IMR-90 (cell line): ENCODE data around the gene DELE1. TPM values are rescaled to one million over a fixed set of nuclear protein-coding genes. Genes with fewer than 3 reads are reported as not detected.

Experiments used
- ATAC-seq: fragments of 200-7000 bp; cut with Tn5 transposase; 2 replicates; pipeline ENCODE4 v1.9.1; 2020; ENCODE audit warnings: low read depth, mild to moderate bottlenecking, moderate library complexity
- Bru-seq: library from RNA; stranded (reverse); fragments of 400-500 nt; gene quantifications from one replicate; lab custom pipeline; 2021; lab: Mats Ljungman, UMichigan
- BruChase-seq, 2 experiments: library from RNA; stranded (reverse); fragments of 400-500 nt; gene quantifications; one replicate each; lab custom pipeline; 2021; lab: Mats Ljungman, UMichigan
- BruUV-seq: library from RNA; stranded (reverse); fragments of 400-500 nt; replicated peaks from 2 replicates; lab custom pipeline; 2021; lab: Mats Ljungman, UMichigan
- CTCF ChIA-PET: fragments of 300-600 bp; formaldehyde crosslinking; extraction: SDS; loops from one replicate; lab custom pipeline; 2021; ENCODE audit warnings: antibody characterized with exemption; lab: Yijun Ruan, JAX
- POLR2A ChIA-PET: fragments of 300-600 bp; sonication (Branson Sonifier 250); formaldehyde crosslinking; loops from one replicate; lab custom pipeline; 2022; ENCODE audit warnings: antibody characterized with exemption; ENCODE audit not compliant: unreplicated experiment; lab: Charles Lee
- DNase-seq: peaks from one replicate; pipeline ENCODE4 v3.0.0; 2013
- H2AFZ ChIP-seq: replicated peaks from 2 replicates; pipeline ENCODE3; 2013; ENCODE audit warnings: low read length, mild to moderate bottlenecking; ENCODE audit not compliant: poor library complexity
- H2AK5ac ChIP-seq: 2 replicates; pipeline ENCODE4 v1.6.1; 2013; ENCODE audit warnings: low read depth, low read length, inconsistent platforms
- H2AK9ac ChIP-seq: replicated peaks from 2 replicates; pipeline ENCODE3; 2013; ENCODE audit warnings: mild to moderate bottlenecking, low read depth, low read length, moderate library complexity; ENCODE audit not compliant: poor library complexity
- H2BK120ac ChIP-seq: 2 replicates; pipeline ENCODE4 v1.6.1; 2013; ENCODE audit warnings: low read depth, low read length, inconsistent platforms
- H2BK15ac ChIP-seq: 3 replicates; pipeline ENCODE4 v1.6.1; 2013; ENCODE audit warnings: low read depth, low read length, inconsistent platforms
- H2BK20ac ChIP-seq: 2 replicates; pipeline ENCODE4 v1.6.1; 2013; ENCODE audit warnings: low read depth, mild to moderate bottlenecking, inconsistent platforms, low read length, moderate library complexity
- H2BK5ac ChIP-seq: 2 replicates; pipeline ENCODE4 v1.6.1; 2013; ENCODE audit warnings: mild to moderate bottlenecking, low read depth, low read length, inconsistent platforms; ENCODE audit not compliant: poor library complexity, severe bottlenecking
- H3K14ac ChIP-seq: replicated peaks from 2 replicates; pipeline ENCODE4 v1.6.1; 2013; ENCODE audit warnings: low read depth, low read length, inconsistent platforms
- H3K18ac ChIP-seq: 2 replicates; pipeline ENCODE4 v1.6.1; 2013; ENCODE audit warnings: low read depth, low read length, control low read depth
- H3K23ac ChIP-seq: 2 replicates; pipeline ENCODE4 v1.6.1; 2013; ENCODE audit warnings: low read depth, low read length, inconsistent platforms
- H3K27ac ChIP-seq: 2 replicates; pipeline ENCODE4 v1.5.1; 2013; ENCODE audit warnings: mild to moderate bottlenecking, control low read depth, low read length; ENCODE audit not compliant: insufficient read depth
- H3K27me3 ChIP-seq: 2 replicates; pipeline ENCODE4 v1.6.1; 2013; ENCODE audit warnings: low read length; ENCODE audit not compliant: control insufficient read depth, insufficient read depth
- H3K36me3 ChIP-seq: 2 replicates; pipeline ENCODE4 v1.6.1; 2013; ENCODE audit warnings: low read length, mixed read lengths; ENCODE audit not compliant: control insufficient read depth, insufficient read depth
- H3K4ac ChIP-seq: 2 replicates; pipeline ENCODE4 v1.6.1; 2013; ENCODE audit warnings: low read depth, low read length, inconsistent platforms
- H3K4me1 ChIP-seq: 2 replicates; pipeline ENCODE4 v1.6.1; 2013; ENCODE audit warnings: low read length, mixed read lengths; ENCODE audit not compliant: control insufficient read depth, insufficient read depth
- H3K4me2 ChIP-seq: 2 replicates; pipeline ENCODE4 v1.6.1; 2013; ENCODE audit warnings: low read depth, mild to moderate bottlenecking, control low read depth, low read length, moderate library complexity
- H3K4me3 ChIP-seq: 2 replicates; pipeline ENCODE4 v1.5.1; 2013; ENCODE audit warnings: low read depth, mild to moderate bottlenecking, control low read depth, low read length, moderate library complexity; ENCODE audit not compliant: insufficient read depth
- H3K56ac ChIP-seq: 2 replicates; pipeline ENCODE4 v1.6.1; 2013; ENCODE audit warnings: low read length, inconsistent platforms; ENCODE audit not compliant: insufficient read depth; ENCODE audit errors: extremely low read depth
- H3K79me1 ChIP-seq, 2 experiments: 2 replicates each; pipeline ENCODE4 v1.6.1; 2013; ENCODE audit warnings: low read length in 2 of 2, inconsistent platforms in 1 of 2, low read depth in 1 of 2
- H3K9ac ChIP-seq: 2 replicates; pipeline ENCODE4 v1.6.1; 2013; ENCODE audit warnings: low read depth, low read length, control low read depth
- H3K9me1 ChIP-seq: 2 replicates; pipeline ENCODE4 v1.6.1; 2013; ENCODE audit warnings: low read length, inconsistent platforms; ENCODE audit not compliant: insufficient read depth
- H3K9me3 ChIP-seq: 2 replicates; pipeline ENCODE4 v1.6.1; 2013; ENCODE audit warnings: low read length; ENCODE audit not compliant: control insufficient read depth, insufficient read depth
- H4K20me1 ChIP-seq: 2 replicates; pipeline ENCODE4 v1.6.1; 2013; ENCODE audit warnings: low read length, inconsistent platforms; ENCODE audit not compliant: insufficient read depth
- H4K5ac ChIP-seq: 2 replicates; pipeline ENCODE4 v1.6.1; 2013; ENCODE audit warnings: mild to moderate bottlenecking, low read depth, low read length, control low read depth
- H4K8ac ChIP-seq, 2 experiments: 2 replicates each; pipeline ENCODE4 v1.6.1; 2013; ENCODE audit warnings: low read depth in 2 of 2, low read length in 2 of 2, control low read depth in 1 of 2, inconsistent platforms in 1 of 2
- H4K91ac ChIP-seq: 2 replicates; pipeline ENCODE4 v1.6.1; 2013; ENCODE audit warnings: low read depth, low read length, inconsistent platforms; ENCODE audit not compliant: insufficient read depth
- CEBPB ChIP-seq: IDR thresholded peaks from 2 replicates; pipeline ENCODE4 v1.6.1; 2012; ENCODE audit warnings: low read depth, low read length, improper control_type of control experiment
- MAFK ChIP-seq: IDR thresholded peaks from 2 replicates; pipeline ENCODE4 v1.6.1; 2012; ENCODE audit warnings: low read depth, low read length, improper control_type of control experiment
- RCOR1 ChIP-seq: IDR thresholded peaks from 2 replicates; pipeline ENCODE4 v1.6.1; 2012; ENCODE audit warnings: mild to moderate bottlenecking, low read length, improper control_type of control experiment; ENCODE audit not compliant: insufficient replicate concordance
- RFX5 ChIP-seq: IDR thresholded peaks from 2 replicates; pipeline ENCODE4 v1.8.0; 2012; ENCODE audit warnings: low read depth, mild to moderate bottlenecking, low read length, moderate library complexity
- WGBS, 2 experiments: methylation state at CpG; one replicate each; pipeline versions ENCODE4 v1.1.5 to v1.1.7; 2013; ENCODE audit warnings: missing lambda C conversion rate in 2 of 2; ENCODE audit not compliant: insufficient read length in 1 of 2; ENCODE audit errors: extremely low coverage in 2 of 2; 5-methylcytosine and 5-hydroxymethylcytosine counted together
- dilution Hi-C: fragments of 300-500 bp; cut with HindIII; formaldehyde crosslinking; loops from one replicate; pipeline ENCODE4 v1.14.3; 2018; ENCODE audit warnings: low sequenced_read_pairs; ENCODE audit not compliant: unreplicated experiment
- in situ Hi-C: fragments of 300-500 bp; cut with MboI; formaldehyde crosslinking; loops from 3 replicates; pipeline ENCODE4 v1.14.3; 2019; ENCODE audit warnings: low sequenced_read_pairs, inconsistent platforms, mixed read lengths
- intact Hi-C: fragments of 100-400 bp; cut with micrococcal nuclease; formaldehyde crosslinking; loops from 2 replicates; pipeline ENCODE4 v1.10.0; 2022
- long read RNA-seq: library from polyadenylated mRNA; unstranded; transcript quantifications from one replicate; pipeline ENCODE4 v2.0.0, GENCODE V29; 2021; ENCODE audit not compliant: unreplicated experiment
- polyA plus RNA-seq, 3 experiments: library from polyadenylated mRNA; depleted of rRNA; stranded (reverse); fragments of >200 nt; gene quantifications; 2 replicates each; pipeline ENCODE4 v1.2.3, GENCODE V29; 2012; ENCODE audit warnings: low replicate concordance in 1 of 3
- total RNA-seq: library from RNA; depleted of rRNA; stranded (reverse); fragments of >200 nt; gene quantifications from 2 replicates; pipeline ENCODE4 v1.2.3, GENCODE V29; 2012; rRNA removed
- TF ChIP-seq, protein P1 (sequence below): fragments of 150-350 bp; IDR thresholded peaks from 2 replicates; pipeline ENCODE4 v1.6.1; 2016; ENCODE audit warnings: low read depth, mild to moderate bottlenecking, low read length, moderate library complexity, borderline replicate concordance
- TF ChIP-seq, protein P2 (sequence below): conservative IDR thresholded peaks from 2 replicates; pipeline ENCODE4 v1.5.1; 2012; ENCODE audit warnings: mild to moderate bottlenecking, low read depth, low read length, improper control_type of control experiment
- TF ChIP-seq, protein P3 (sequence below): fragments of 150-350 bp; IDR thresholded peaks from 2 replicates; pipeline ENCODE4 v1.6.1; 2017; ENCODE audit warnings: mild to moderate bottlenecking, antibody characterized with exemption, low read length, low read depth

The DELE1 gene, protein sequence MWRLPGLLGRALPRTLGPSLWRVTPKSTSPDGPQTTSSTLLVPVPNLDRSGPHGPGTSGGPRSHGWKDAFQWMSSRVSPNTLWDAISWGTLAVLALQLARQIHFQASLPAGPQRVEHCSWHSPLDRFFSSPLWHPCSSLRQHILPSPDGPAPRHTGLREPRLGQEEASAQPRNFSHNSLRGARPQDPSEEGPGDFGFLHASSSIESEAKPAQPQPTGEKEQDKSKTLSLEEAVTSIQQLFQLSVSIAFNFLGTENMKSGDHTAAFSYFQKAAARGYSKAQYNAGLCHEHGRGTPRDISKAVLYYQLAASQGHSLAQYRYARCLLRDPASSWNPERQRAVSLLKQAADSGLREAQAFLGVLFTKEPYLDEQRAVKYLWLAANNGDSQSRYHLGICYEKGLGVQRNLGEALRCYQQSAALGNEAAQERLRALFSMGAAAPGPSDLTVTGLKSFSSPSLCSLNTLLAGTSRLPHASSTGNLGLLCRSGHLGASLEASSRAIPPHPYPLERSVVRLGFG
- 26.1 and 28.0 TPM in 2 replicates for total RNA-seq
- 66.1 and 73.3 TPM in 2 replicates for polyA plus RNA-seq (2012; rRNA removed)
- polyA plus RNA-seq (2012; cell fraction: cytosol; rRNA removed), result 39.9 and 41.3 TPM in 2 replicates
- 169 and 191 TPM in 2 replicates for polyA plus RNA-seq (2012; cell fraction: nucleus; rRNA removed; ENCODE audit: low replicate concordance)
- percentile 83 among the genes with signal in this experiment for Bru-seq, nascent RNA
- BruChase-seq, experiment 1, labeled RNA remaining after a 6-hour chase, result percentile 81 among the genes with signal in this experiment
- percentile 87 among the genes with signal in this experiment for BruChase-seq, experiment 2, labeled RNA remaining after a 2-hour chase
- long read RNA-seq, full-length matches to known transcripts, result 5 of 34 reads
- long read RNA-seq, partial matches to known transcripts, result 22 of 34 reads
- long read RNA-seq, other reads (novel, unspliced or antisense), result 7 of 34 reads

DNA sequence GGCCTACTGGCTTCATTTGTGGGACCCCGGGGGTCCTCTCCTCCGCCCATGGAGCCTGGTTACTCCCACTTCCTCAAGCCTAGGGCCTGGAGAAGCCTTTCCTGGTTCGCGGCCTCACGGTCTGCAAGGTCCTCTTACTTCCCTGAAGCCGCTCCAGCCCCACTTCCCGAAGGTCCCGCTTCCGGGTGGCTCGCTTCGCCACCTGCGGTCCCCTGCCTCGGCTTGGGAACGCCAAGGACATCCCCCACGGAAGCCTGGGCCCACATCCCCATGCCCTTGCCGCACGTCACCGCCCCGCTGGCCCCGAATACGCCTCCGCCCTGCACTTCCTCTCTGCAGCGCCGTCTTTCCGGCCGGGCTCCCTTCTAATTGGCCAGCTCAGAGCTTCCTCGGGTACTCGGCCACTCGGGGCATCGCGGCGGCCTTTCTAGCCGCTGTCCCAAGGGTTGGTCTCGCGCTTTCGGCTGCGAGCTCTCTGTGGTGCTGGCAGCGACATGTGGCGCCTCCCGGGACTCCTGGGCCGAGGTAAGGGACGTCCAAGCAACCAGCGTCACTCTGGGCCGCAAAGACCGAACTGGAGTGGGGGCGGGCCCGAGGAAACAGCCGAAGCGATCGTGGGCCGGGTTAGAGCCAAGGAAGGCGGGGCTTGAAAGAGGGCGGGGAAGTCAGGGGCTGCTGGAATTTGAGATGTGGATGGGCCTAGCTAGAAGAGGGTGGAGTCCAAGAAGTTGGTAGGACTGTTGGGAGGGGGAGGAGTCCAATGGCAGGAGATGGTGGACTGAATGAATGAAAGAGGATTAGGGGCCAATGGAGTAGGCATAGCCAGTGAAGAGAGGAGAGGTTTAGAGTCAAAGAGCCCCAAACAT is at the start of gene DELE1:
DELE1 (plus strand) TSS at position 424 of the 866 bp plus-strand sequence; CDS start at position 495, 71 bp downstream.
- Histone ChIP-seq H2AFZ (peak within 1 kb of the TSS; percentile 99), H3K4me1 (peaks cover 5% of the 10 kb centered on the region), H3K18ac (peak within 1 kb of the TSS; percentile 93), H3K9ac (peak within 1 kb of the TSS; percentile 98), H4K8ac (peak within 1 kb of the TSS; percentile 98 to 99), H3K36me3 (peaks cover 19% of the 10 kb centered on the region), H4K20me1 (no peaks in the 10 kb centered on the region), H2AK9ac (peak within 1 kb of the TSS; percentile 96), H2BK15ac (no peak within 1 kb of the TSS; the same call in 2 of the 3 replicates), H2BK120ac (peak within 1 kb of the TSS; percentile 74), H3K4me2 (peak within 1 kb of the TSS; percentile 99), H3K27me3 (no peaks in the 10 kb centered on the region), H3K23ac (peak within 1 kb of the TSS; percentile 40; the same call in 1 of the 2 replicates), H3K56ac (peak within 1 kb of the TSS; percentile 65), H2AK5ac (peak within 1 kb of the TSS; percentile 83), H3K4ac (peak within 1 kb of the TSS; percentile 86), H3K79me1 (peaks cover 29 to 30% of the 10 kb centered on the region in 2 experiments), H4K91ac (peak within 1 kb of the TSS; percentile 77), H3K4me3 (peak within 1 kb of the TSS; percentile 80), H3K9me3 (no peaks in the 10 kb centered on the region), H3K27ac (peak within 1 kb of the TSS; percentile 99), H3K14ac (peak within 1 kb of the TSS; percentile 93), H3K9me1 (peaks cover 3% of the 10 kb centered on the region; the same call in 1 of the 2 replicates), H2BK20ac (no peak within 1 kb of the TSS), H4K5ac (peak within 1 kb of the TSS; percentile 95), H2BK5ac (peak within 1 kb of the TSS; percentile 96)
- ChIA-PET POLR2A (interaction anchor here (0.5 to 0.6 kb wide), 2 partner anchors 14 to 1577 kb away, joined by 3 to 4 read pairs; partner anchors contain the start of gene HBEGF), CTCF (interaction anchor here (1.0 to 2.6 kb wide), 2 partner anchors 34 to 37 kb away, joined by 3 to 7 read pairs; partner anchors contain the start of gene PCDH12)
- dilution Hi-C loops (no loop called here), in situ Hi-C loops (no loop called here), intact Hi-C loops (no loop called here)
- ATAC-seq, result peak; percentile 98
- peak; percentile 91 for DNase-seq
- WGBS, 2 experiments, result 1% methylated on average over 29 of the region's 53 CpGs; no CpG with 5 or more reads in 1 of the 2 experiments
- BruUV-seq, result no TSS peak
- TF ChIP-seq RFX5, result no peak
- no peak for TF ChIP-seq CEBPB
- TF ChIP-seq RCOR1, result no peak
- TF ChIP-seq MAFK, result no peak
- TF ChIP-seq, protein P1, sequence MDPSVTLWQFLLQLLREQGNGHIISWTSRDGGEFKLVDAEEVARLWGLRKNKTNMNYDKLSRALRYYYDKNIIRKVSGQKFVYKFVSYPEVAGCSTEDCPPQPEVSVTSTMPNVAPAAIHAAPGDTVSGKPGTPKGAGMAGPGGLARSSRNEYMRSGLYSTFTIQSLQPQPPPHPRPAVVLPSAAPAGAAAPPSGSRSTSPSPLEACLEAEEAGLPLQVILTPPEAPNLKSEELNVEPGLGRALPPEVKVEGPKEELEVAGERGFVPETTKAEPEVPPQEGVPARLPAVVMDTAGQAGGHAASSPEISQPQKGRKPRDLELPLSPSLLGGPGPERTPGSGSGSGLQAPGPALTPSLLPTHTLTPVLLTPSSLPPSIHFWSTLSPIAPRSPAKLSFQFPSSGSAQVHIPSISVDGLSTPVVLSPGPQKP, result no peak
- TF ChIP-seq, protein P2, sequence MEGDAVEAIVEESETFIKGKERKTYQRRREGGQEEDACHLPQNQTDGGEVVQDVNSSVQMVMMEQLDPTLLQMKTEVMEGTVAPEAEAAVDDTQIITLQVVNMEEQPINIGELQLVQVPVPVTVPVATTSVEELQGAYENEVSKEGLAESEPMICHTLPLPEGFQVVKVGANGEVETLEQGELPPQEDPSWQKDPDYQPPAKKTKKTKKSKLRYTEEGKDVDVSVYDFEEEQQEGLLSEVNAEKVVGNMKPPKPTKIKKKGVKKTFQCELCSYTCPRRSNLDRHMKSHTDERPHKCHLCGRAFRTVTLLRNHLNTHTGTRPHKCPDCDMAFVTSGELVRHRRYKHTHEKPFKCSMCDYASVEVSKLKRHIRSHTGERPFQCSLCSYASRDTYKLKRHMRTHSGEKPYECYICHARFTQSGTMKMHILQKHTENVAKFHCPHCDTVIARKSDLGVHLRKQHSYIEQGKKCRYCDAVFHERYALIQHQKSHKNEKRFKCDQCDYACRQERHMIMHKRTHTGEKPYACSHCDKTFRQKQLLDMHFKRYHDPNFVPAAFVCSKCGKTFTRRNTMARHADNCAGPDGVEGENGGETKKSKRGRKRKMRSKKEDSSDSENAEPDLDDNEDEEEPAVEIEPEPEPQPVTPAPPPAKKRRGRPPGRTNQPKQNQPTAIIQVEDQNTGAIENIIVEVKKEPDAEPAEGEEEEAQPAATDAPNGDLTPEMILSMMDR, result 0 out of 2 replicates have a peak, but pooled peaks have one; percentile 0
- TF ChIP-seq, protein P3, sequence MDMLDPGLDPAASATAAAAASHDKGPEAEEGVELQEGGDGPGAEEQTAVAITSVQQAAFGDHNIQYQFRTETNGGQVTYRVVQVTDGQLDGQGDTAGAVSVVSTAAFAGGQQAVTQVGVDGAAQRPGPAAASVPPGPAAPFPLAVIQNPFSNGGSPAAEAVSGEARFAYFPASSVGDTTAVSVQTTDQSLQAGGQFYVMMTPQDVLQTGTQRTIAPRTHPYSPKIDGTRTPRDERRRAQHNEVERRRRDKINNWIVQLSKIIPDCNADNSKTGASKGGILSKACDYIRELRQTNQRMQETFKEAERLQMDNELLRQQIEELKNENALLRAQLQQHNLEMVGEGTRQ, result no peak
